Kidney epithelial cell (primary cell): ENCODE measurements around the gene FOXL3. TPM values are rescaled to one million over a fixed set of nuclear protein-coding genes. Genes with fewer than 3 reads are reported as not detected.

ENCODE experiments used
- DNase-seq: peaks from one replicate; pipeline ENCODE4 v3.0.0-alpha.2; 2010; ENCODE audit warnings: low read depth
- H3K27me3 ChIP-seq: 2 replicates; pipeline ENCODE4 v1.6.0; 2011; ENCODE audit warnings: low read length; ENCODE audit not compliant: control insufficient read depth, insufficient read depth
- H3K36me3 ChIP-seq: 2 replicates; pipeline ENCODE4 v1.5.1; 2011; ENCODE audit warnings: low read length; ENCODE audit not compliant: control insufficient read depth, insufficient read depth
- H3K4me3 ChIP-seq: 2 replicates; pipeline ENCODE4 v1.5.1; 2011; ENCODE audit warnings: low read depth, mild to moderate bottlenecking, control low read depth, low read length
- total RNA-seq: library from RNA; depleted of rRNA; stranded (reverse); fragments of >200 nt; gene quantifications from 2 replicates; pipeline ENCODE4 v1.2.3, GENCODE V29; 2015
- TF ChIP-seq, protein P1 (sequence below): IDR thresholded peaks from 2 replicates; pipeline ENCODE4 v1.5.1; 2011; ENCODE audit warnings: mild to moderate bottlenecking, moderate library complexity, low read length, control low read depth, inconsistent platforms; ENCODE audit not compliant: insufficient read depth, poor library complexity, severe bottlenecking

Gene FOXL3
- total RNA-seq, 1 donor from 2014 or later: not detected

DNA sequence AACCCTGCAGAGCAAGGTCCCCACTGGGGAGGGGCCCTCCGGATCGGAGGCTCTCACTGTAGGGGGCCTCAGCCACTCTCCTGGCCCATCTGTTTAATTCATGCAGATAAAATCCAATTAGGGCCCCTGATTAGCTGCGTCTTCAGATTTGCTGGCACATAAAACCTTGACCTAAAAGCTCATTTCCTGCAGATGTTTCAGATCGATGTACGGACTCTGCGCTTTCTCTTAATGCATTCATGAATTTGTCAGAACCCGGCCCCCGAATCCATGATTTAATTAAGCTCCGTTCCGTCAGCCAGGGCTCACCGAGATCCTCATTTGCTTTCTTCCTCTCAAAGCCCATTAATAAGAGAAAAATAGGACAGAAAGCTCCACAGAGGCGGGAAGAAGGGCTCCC is 40.0 kb upstream of the FOXL3 start:
- no peak for DNase-seq
- Histone ChIP-seq H3K4me3 (no peak overlapping the region), H3K27me3 (no peaks in the 10 kb centered on the region), H3K36me3 (peaks cover 3% of the 10 kb centered on the region)
- TF ChIP-seq, protein P1, sequence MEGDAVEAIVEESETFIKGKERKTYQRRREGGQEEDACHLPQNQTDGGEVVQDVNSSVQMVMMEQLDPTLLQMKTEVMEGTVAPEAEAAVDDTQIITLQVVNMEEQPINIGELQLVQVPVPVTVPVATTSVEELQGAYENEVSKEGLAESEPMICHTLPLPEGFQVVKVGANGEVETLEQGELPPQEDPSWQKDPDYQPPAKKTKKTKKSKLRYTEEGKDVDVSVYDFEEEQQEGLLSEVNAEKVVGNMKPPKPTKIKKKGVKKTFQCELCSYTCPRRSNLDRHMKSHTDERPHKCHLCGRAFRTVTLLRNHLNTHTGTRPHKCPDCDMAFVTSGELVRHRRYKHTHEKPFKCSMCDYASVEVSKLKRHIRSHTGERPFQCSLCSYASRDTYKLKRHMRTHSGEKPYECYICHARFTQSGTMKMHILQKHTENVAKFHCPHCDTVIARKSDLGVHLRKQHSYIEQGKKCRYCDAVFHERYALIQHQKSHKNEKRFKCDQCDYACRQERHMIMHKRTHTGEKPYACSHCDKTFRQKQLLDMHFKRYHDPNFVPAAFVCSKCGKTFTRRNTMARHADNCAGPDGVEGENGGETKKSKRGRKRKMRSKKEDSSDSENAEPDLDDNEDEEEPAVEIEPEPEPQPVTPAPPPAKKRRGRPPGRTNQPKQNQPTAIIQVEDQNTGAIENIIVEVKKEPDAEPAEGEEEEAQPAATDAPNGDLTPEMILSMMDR: no peak

DNA sequence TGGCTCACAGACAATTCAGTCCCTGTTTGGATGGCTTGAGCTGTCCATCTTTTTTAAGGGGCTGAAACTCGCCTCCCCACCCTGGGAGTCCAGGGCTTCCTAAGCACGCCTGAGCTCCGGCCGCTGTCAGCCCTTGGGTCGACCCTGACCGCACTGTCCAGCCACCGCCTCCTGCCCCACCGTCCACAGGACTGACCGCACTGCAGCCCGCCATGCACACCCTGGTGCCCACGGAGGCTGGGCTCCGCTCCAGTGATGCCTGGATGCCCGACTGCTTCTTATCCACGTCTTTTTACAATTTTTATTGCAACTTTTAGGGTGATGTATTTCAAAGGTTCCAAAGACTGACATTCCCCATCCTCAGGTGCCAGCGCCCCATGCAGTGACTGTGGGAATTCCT is 39.4 kb upstream of the FOXL3 start:
- DNase-seq: no peak
- TF ChIP-seq, protein P1: no peak
- peaks cover 3% of the 10 kb centered on the region for H3K36me3 ChIP-seq
- H3K4me3 ChIP-seq: no peak overlapping the region
- no peaks in the 10 kb centered on the region for H3K27me3 ChIP-seq

DNA sequence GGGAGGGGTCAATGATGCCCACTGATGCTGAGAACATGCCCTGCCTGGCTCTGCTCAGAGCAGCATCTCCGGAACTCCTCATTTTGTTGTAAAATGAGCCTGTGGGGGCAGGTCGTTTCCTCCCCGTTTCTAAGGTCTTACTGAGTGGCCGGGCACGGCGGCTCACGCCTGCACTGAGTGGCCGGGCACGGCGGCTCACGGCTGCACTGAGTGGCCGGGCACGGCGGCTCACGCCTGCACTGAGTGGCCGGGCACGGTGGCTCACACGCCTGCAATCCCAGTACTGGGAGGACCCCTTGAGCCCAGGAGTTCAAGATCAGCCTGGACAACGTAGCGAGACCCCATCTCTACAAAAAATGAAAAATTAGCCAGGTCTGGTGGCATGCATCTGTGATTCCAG is 39.0 kb upstream of the FOXL3 start:
- TF ChIP-seq, protein P1: no peak
- no peak for DNase-seq
- Histone ChIP-seq H3K27me3 (no peaks in the 10 kb centered on the region), H3K36me3 (peaks cover 3% of the 10 kb centered on the region), H3K4me3 (no peak overlapping the region)

DNA sequence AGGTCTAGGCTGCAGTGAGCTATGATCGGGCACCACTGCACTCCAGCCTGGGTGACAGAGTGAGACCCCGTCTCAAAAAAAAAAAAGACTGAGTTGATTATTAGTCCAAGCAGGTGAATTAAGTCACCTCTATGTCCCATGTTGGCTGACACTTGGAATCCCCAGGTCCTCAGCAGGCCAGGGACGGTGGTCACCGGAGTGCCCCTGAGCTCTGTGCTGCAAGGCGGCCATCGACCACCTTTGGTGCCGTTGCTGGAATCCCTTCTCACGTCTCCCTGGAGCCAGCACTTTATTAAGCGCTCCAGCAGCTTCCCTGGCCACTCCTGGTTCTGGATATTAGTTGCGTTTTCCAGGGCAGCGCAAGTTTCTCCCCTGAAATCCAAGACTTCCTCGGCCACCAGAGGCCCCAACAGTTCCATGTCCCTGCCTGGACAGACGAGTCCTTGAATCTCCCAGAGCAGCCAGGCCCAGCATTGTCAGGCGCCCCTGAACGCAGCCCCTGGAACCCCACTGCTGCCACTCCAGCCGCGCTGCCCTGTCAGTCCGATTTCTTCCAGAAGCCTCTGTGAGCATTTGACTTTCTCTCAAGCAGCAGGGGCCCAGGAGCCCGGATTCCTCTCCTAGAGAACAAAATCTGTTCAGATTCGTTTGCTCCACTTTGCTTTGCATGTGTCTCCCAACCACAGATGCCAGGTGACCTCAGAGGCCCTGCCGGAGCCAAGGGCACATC is 38.4 kb upstream of the FOXL3 start:
- TF ChIP-seq, protein P1: no peak
- peaks cover 1% of the 10 kb centered on the region for H3K36me3 ChIP-seq
- DNase-seq: no peak

DNA sequence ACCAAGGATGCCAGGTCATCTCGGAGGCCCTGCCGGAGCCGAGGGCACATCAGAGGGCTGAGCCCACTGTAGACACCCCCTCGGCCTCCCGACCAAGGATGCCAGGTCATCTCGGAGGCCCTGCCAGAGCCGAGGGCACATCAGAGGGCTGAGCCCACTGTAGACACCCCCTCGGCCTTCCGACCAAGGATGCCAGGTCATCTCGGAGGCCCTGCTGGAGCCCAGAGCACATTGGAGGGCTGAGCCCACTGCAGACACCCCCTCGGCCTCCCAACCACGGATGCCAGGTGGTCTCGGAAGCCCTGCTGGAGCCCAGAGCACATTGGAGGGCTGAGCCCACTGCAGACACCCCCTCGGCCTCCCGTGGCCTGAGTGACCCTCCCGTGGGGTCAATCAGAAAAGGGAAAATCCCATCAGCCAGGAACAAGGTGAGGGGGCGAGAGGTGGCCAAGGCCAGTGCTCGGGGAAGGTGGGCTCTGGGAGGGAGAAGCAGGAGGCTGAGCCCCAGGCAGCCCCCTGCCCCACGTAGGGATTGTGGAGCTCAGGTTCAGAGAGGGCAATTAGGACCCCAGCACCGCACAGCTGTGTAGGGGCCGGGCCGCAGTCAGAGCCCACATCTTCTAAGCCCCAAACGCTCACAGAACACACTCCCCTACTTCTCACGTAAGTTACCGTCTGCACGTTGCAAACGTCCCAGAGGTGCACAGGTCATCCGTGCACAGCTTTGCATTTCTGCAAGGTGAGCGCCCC is 37.6 kb upstream of the FOXL3 start:
- Histone ChIP-seq H3K4me3 (no peak overlapping the region), H3K27me3 (no peaks in the 10 kb centered on the region), H3K36me3 (no peaks in the 10 kb centered on the region)
- TF ChIP-seq, protein P1: no peak
- DNase-seq: no peak

More for the DNA sequence above, 38.4 kb upstream of the FOXL3 start:
- H3K4me3 ChIP-seq: no peak overlapping the region
- no peaks in the 10 kb centered on the region for H3K27me3 ChIP-seq
